Left ventricle myocardium inferior (tissue), 1 donor: Measurements from ENCODE around the gene SDHB. TPM values are rescaled to one million over a fixed set of nuclear protein-coding genes. Genes with fewer than 3 reads are reported as not detected.

Experiments used
- DNase-seq: peaks from one replicate; pipeline ENCODE4 v3.0.0-alpha.2; 2020
- H3K27ac ChIP-seq: fragments of 200-600 bp; replicated peaks from 2 replicates; pipeline ENCODE4 v1.8.0; 2021
- H3K27me3 ChIP-seq: fragments of 200-600 bp; 2 replicates; pipeline ENCODE4 v1.8.0; 2021; ENCODE audit warnings: low read depth
- H3K36me3 ChIP-seq: fragments of 200-600 bp; 2 replicates; pipeline ENCODE4 v1.8.0; 2021
- H3K4me1 ChIP-seq: fragments of 200-600 bp; 2 replicates; pipeline ENCODE4 v1.8.0; 2021
- H3K4me3 ChIP-seq: fragments of 200-600 bp; 2 replicates; pipeline ENCODE4 v1.8.0; 2021; ENCODE audit warnings: mild to moderate bottlenecking, moderate library complexity
- H3K9me3 ChIP-seq: fragments of 200-600 bp; replicated peaks from 2 replicates; pipeline ENCODE4 v1.8.0; 2021
- intact Hi-C: fragments of 100-400 bp; cut with micrococcal nuclease; formaldehyde crosslinking; loops from one replicate; pipeline ENCODE4 v1.11.0; 2022
- total RNA-seq: library from RNA; stranded (reverse); fragmentation: NEBNext Ultra II Directional; extraction: Animal tissue kit (Norgen Biotek cat#: 25700); gene quantifications from one replicate; pipeline ENCODE4 v1.2.1, GENCODE V29; 2021
- TF ChIP-seq, protein P1 (sequence below): fragments of 200-600 bp; IDR thresholded peaks from 2 replicates; pipeline ENCODE4 v1.8.0; 2021; ENCODE audit warnings: antibody characterized with exemption, mild to moderate bottlenecking, borderline replicate concordance
- donor health status: DM: no; HTN: yes; CAD: no; lungs with severe emphysema.

The SDHB gene
- total RNA-seq, 1 donor from 2014 or later = 393 TPM

DNA sequence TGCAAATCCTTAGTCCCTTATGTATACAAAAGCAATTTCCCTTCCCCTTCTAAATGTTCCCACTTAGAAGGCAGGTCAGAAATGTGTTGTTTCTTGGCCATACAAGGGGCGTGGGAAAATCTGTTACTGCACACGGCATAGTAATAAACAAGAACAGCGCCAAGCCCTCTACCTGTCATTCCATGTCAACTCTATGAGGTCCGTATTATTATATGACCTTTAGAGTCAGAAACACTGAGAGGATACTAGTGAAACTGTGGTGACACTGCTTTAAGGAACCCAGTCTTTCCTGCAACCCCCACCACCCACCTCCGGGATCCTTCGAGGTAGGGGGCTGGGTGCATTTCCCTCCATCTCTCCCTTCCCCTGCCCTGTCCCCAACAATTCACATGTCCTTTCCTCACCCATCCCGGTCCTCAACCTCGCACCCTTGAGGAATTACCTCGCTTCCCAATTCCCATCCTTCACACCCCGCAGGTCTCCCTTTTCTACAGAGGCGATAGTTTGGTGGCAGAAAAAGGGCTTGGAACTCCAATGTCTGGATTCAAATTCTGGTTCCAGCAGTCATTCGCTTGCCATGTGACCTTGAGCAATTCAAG, 647 bp downstream of the SDHB start:
- peaks cover 50% of the 10 kb centered on the region for H3K4me1 ChIP-seq
- TF ChIP-seq, protein P1, sequence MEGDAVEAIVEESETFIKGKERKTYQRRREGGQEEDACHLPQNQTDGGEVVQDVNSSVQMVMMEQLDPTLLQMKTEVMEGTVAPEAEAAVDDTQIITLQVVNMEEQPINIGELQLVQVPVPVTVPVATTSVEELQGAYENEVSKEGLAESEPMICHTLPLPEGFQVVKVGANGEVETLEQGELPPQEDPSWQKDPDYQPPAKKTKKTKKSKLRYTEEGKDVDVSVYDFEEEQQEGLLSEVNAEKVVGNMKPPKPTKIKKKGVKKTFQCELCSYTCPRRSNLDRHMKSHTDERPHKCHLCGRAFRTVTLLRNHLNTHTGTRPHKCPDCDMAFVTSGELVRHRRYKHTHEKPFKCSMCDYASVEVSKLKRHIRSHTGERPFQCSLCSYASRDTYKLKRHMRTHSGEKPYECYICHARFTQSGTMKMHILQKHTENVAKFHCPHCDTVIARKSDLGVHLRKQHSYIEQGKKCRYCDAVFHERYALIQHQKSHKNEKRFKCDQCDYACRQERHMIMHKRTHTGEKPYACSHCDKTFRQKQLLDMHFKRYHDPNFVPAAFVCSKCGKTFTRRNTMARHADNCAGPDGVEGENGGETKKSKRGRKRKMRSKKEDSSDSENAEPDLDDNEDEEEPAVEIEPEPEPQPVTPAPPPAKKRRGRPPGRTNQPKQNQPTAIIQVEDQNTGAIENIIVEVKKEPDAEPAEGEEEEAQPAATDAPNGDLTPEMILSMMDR = no peak
- peak overlapping the region; percentile 85 for H3K4me3 ChIP-seq
- H3K27me3 ChIP-seq = peaks cover 8% of the 10 kb centered on the region
- intact Hi-C loops = no loop called here
- peaks cover 18% of the 10 kb centered on the region for H3K36me3 ChIP-seq
- no peak for DNase-seq
- H3K27ac ChIP-seq = peak overlapping the region; percentile 93
- no peaks in the 10 kb centered on the region for H3K9me3 ChIP-seq

DNA sequence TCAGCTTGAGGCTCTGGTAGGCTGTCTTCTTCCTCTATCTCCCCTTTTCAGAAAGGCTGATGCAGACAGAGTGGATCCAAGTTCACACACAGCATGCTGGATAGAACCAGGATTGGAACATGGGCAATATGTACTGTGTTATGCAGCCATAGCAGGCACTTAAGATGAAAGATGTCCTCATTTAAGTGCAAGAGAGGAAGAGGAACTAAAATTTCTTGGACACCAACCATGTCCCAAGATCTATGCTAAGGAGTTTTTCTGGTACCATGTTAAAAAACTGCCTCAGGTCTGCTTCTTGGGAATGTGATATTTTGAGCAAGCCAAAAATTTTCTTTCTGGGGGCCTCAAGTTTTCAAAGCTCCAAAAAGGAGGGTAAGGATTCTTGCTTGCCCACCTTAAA, 1.2 kb downstream of the SDHB start:
- TF ChIP-seq, protein P1 = no peak
- H3K27me3 ChIP-seq = peaks cover 2% of the 10 kb centered on the region
- peaks cover 55% of the 10 kb centered on the region for H3K4me1 ChIP-seq
- H3K36me3 ChIP-seq = peaks cover 18% of the 10 kb centered on the region
- intact Hi-C loops = no loop called here
- H3K9me3 ChIP-seq = no peaks in the 10 kb centered on the region
- H3K4me3 ChIP-seq = peak overlapping the region; percentile 85
- no peak for DNase-seq
- H3K27ac ChIP-seq = peak overlapping the region; percentile 93

DNA sequence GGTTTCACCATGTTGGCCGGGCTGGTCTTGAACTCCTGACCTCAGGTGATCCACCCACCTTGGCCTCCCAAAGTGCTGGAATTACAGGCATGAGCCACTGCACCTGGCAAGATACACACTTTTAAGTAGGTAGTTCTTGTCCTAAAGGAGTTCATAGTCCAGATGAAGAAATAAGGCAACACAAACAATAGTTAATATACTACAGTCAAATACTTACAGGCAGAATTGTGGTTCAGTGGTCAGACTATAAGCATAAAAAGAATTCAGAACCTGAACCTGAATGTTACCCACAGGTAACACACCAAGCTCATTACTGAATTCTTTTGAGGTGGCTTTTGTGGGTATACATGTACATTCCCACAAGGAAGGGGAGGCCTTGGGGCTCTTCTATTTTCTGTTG, 1.8 kb downstream of the SDHB start:
- Histone ChIP-seq H3K36me3 (peaks cover 18% of the 10 kb centered on the region), H3K27ac (no peak overlapping the region), H3K27me3 (no peaks in the 10 kb centered on the region), H3K4me1 (peaks cover 60% of the 10 kb centered on the region), H3K9me3 (no peaks in the 10 kb centered on the region), H3K4me3 (peak overlapping the region; percentile 85)
- intact Hi-C loops = no loop called here
- DNase-seq = no peak
- TF ChIP-seq, protein P1 = no peak

DNA sequence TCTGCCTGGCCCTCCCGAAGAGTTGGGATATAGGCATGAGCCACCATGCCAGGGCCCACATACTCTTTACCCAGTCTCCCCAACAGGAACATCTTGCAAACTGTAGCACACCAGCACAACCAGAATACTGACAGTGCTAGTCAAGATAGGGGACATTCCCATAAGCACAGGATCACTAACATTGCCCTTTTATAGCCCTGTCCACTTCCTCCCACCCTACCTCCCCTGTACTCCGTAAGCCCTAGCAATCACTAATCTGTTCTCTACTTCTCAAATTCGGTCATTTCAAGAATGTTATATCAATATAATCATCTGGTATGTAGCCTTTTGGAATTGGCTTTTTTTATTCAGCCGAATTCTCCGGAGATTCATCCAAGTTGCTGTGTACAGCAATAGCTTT, 5.9 kb downstream of the SDHB start:
- Histone ChIP-seq H3K9me3 (no peaks in the 10 kb centered on the region), H3K27ac (no peak overlapping the region), H3K4me1 (peaks cover 72% of the 10 kb centered on the region), H3K4me3 (no peak overlapping the region), H3K36me3 (peaks cover 35% of the 10 kb centered on the region), H3K27me3 (no peaks in the 10 kb centered on the region)
- no peak for DNase-seq
- intact Hi-C loops = loop anchor here (5.0 kb wide), 1 partner anchor 96 kb away; no protein-coding TSS in a partner anchor
- TF ChIP-seq, protein P1 = no peak

DNA sequence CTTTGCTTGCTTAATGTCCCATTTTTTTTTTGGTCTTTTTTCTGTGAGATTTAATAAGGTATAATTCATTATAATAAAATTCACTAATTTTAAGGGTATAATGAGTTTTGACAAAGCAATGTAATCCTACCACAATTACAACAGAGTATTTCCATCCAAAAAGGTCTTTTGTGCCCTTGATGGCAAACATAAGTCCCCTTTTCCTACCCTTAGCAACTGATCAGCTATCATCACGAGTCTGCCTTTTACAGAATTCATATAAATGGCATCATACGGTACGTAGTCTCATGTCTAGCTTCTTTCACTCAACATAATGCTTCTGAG, 7.5 kb downstream of the SDHB start:
- no peak for DNase-seq
- intact Hi-C loops = loop anchor here (5.0 kb wide), 1 partner anchor 94 kb away; no protein-coding TSS in a partner anchor
- H3K4me3 ChIP-seq = no peak overlapping the region
- no peak overlapping the region for H3K27ac ChIP-seq
- no peaks in the 10 kb centered on the region for H3K27me3 ChIP-seq
- H3K36me3 ChIP-seq = peaks cover 49% of the 10 kb centered on the region
- no peaks in the 10 kb centered on the region for H3K9me3 ChIP-seq
- TF ChIP-seq, protein P1 = no peak
- H3K4me1 ChIP-seq = peaks cover 55% of the 10 kb centered on the region
